H1 (cell line): ENCODE results near the gene PDIA5. TPM values are rescaled to one million over a fixed set of nuclear protein-coding genes. Genes with fewer than 3 reads are reported as not detected.

Experiments used
- CTCF ChIA-PET: fragments of 300-600 bp; sonication (Branson Sonifier 250); formaldehyde crosslinking; loops from one replicate; lab custom pipeline; 2021; ENCODE audit not compliant: partially characterized antibody; lab: Charles Lee
- POLR2A ChIA-PET: fragments of 300-600 bp; sonication (Branson Sonifier 250); formaldehyde crosslinking; loops from one replicate; lab custom pipeline; 2021; ENCODE audit warnings: inconsistent platforms; ENCODE audit not compliant: partially characterized antibody; lab: Charles Lee
- DNase-seq, 2 experiments: peaks; one replicate each; pipeline versions ENCODE4 v3.0.0 to v3.0.0-alpha.2; 2010 to 2022; ENCODE audit warnings: low spot score in 2 of 2, low read depth in 1 of 2, mixed read lengths in 1 of 2
- FAIRE-seq: peaks from 2 replicates; lab custom pipeline; 2011; peaks lifted over from hg19 to GRCh38; lab: Jason Lieb, UNC
- H2AFZ ChIP-seq: 2 replicates; pipeline ENCODE4 v1.8.1; 2012; ENCODE audit warnings: low read length, inconsistent platforms
- H2AK5ac ChIP-seq: 2 replicates; pipeline ENCODE4 v1.6.1; 2013; ENCODE audit warnings: low read depth, low read length
- H2BK120ac ChIP-seq: replicated peaks from 2 replicates; pipeline ENCODE3; 2013; ENCODE audit warnings: low read depth, low read length, inconsistent platforms
- H2BK12ac ChIP-seq: 2 replicates; pipeline ENCODE4 v1.6.1; 2013; ENCODE audit warnings: low read depth, low read length
- H2BK15ac ChIP-seq: 2 replicates; pipeline ENCODE4 v1.6.1; 2013; ENCODE audit warnings: low read length
- H2BK20ac ChIP-seq: 2 replicates; pipeline ENCODE4 v1.6.1; 2013; ENCODE audit warnings: low read length
- H2BK5ac ChIP-seq: 2 replicates; pipeline ENCODE4 v1.6.1; 2013; ENCODE audit warnings: low read depth, low read length
- H3K14ac ChIP-seq: 2 replicates; pipeline ENCODE4 v1.6.1; 2013; ENCODE audit warnings: inconsistent platforms; ENCODE audit not compliant: insufficient read length
- H3K18ac ChIP-seq: 2 replicates; pipeline ENCODE4 v1.6.1; 2013; ENCODE audit warnings: low read length; ENCODE audit errors: extremely low read depth
- H3K23ac ChIP-seq: 2 replicates; pipeline ENCODE4 v1.6.1; 2013; ENCODE audit warnings: inconsistent platforms; ENCODE audit not compliant: insufficient read length
- H3K23me2 ChIP-seq: 2 replicates; pipeline ENCODE4 v1.6.1; 2013; ENCODE audit warnings: low read depth, low read length
- H3K27ac ChIP-seq: 2 replicates; pipeline ENCODE4 v1.6.1; 2011; ENCODE audit warnings: low read depth, low read length, inconsistent platforms
- H3K27me3 ChIP-seq, 4 experiments: replicated peaks in 1 of 4; 1 replicate in 1 of 4; 2 replicates in 3 of 4; pipeline versions ENCODE4 v1.6.1 to v1.8.1; 2011 to 2013; ENCODE audit warnings: low read length in 3 of 4, mild to moderate bottlenecking in 3 of 4, inconsistent platforms in 2 of 4, mixed read lengths in 2 of 4, moderate library complexity in 1 of 4; ENCODE audit not compliant: control insufficient read depth in 3 of 4, insufficient read depth in 3 of 4; ENCODE audit errors: extremely low read depth in 1 of 4
- H3K36me3 ChIP-seq, 4 experiments: 2 replicates each; pipeline versions ENCODE4 v1.6.1 to v1.8.1; 2011 to 2013; ENCODE audit warnings: mild to moderate bottlenecking in 4 of 4, low read length in 3 of 4, moderate library complexity in 2 of 4, control low read depth in 1 of 4, inconsistent platforms in 1 of 4; ENCODE audit not compliant: insufficient read depth in 4 of 4, control insufficient read depth in 2 of 4
- H3K4ac ChIP-seq: replicated peaks from 2 replicates; pipeline ENCODE3; 2013; ENCODE audit warnings: low read length, low read depth, mixed read lengths, inconsistent platforms; ENCODE audit not compliant: insufficient read length
- H3K4me1 ChIP-seq, 4 experiments: replicated peaks in 1 of 4; 1 replicate in 1 of 4; 2 replicates in 3 of 4; pipeline versions ENCODE4 v1.6.1 to v1.8.1; 2011 to 2013; ENCODE audit warnings: low read length in 3 of 4, inconsistent platforms in 2 of 4, mixed read lengths in 1 of 4; ENCODE audit not compliant: insufficient read depth in 4 of 4, control insufficient read depth in 3 of 4
- H3K4me2 ChIP-seq, 2 experiments: 2 replicates each; pipeline versions ENCODE4 v1.6.1 to v1.8.1; 2011 to 2013; ENCODE audit warnings: low read depth in 2 of 2, low read length in 2 of 2, control low read depth in 1 of 2, inconsistent platforms in 1 of 2, mild to moderate bottlenecking in 1 of 2; ENCODE audit not compliant: insufficient read depth in 1 of 2
- H3K4me3 ChIP-seq, 4 experiments: fragments of 200-600, 300-600 bp in 1 of 4; sonication (generic), shearing (Covaris generic), sonication (Bioruptor Twin) in 1 of 4; 2 replicates each; pipeline versions ENCODE4 v1.5.1 to v1.8.1; 2011 to 2016; ENCODE audit warnings: low read length in 4 of 4, low read depth in 3 of 4, control low read depth in 2 of 4, inconsistent platforms in 2 of 4, mild to moderate bottlenecking in 2 of 4, mixed read lengths in 1 of 4, moderate library complexity in 1 of 4; ENCODE audit not compliant: insufficient read depth in 2 of 4; ENCODE audit errors: extremely low read depth in 1 of 4
- H3K56ac ChIP-seq: replicated peaks from 2 replicates; pipeline ENCODE3; 2013; ENCODE audit warnings: low read depth, mild to moderate bottlenecking, mixed read lengths, low read length, inconsistent platforms; ENCODE audit not compliant: insufficient read length
- H3K79me1 ChIP-seq: 2 replicates; pipeline ENCODE4 v1.6.1; 2013; ENCODE audit warnings: low read depth, low read length, control low read depth
- H3K79me2 ChIP-seq, 2 experiments: 2 replicates each; pipeline versions ENCODE4 v1.6.1 to v1.8.1; 2012 to 2013; ENCODE audit warnings: low read length in 2 of 2, mild to moderate bottlenecking in 2 of 2, inconsistent platforms in 1 of 2; ENCODE audit not compliant: insufficient read depth in 2 of 2, control insufficient read depth in 1 of 2
- H3K9ac ChIP-seq, 4 experiments: replicated peaks in 1 of 4; 1 replicate in 1 of 4; 2 replicates in 3 of 4; pipeline versions ENCODE4 v1.6.1 to v1.8.1; 2011 to 2013; ENCODE audit warnings: low read depth in 3 of 4, low read length in 3 of 4, control low read depth in 2 of 4, mild to moderate bottlenecking in 2 of 4, moderate library complexity in 2 of 4, inconsistent platforms in 1 of 4; ENCODE audit errors: extremely low read depth in 1 of 4
- H3K9me3 ChIP-seq, 2 experiments: 2 replicates each; pipeline versions ENCODE4 v1.6.1 to v1.8.1; 2012 to 2013; ENCODE audit warnings: mild to moderate bottlenecking in 2 of 2, moderate library complexity in 2 of 2, control low read depth in 1 of 2, inconsistent platforms in 1 of 2, low read depth in 1 of 2, low read length in 1 of 2, mixed read lengths in 1 of 2; ENCODE audit not compliant: insufficient read depth in 2 of 2
- H4K20me1 ChIP-seq, 2 experiments: replicated peaks in 1 of 2; 2 replicates each; pipeline versions ENCODE3 to v1.8.1; 2011 to 2013; ENCODE audit warnings: inconsistent platforms in 2 of 2, low read length in 2 of 2, mild to moderate bottlenecking in 1 of 2; ENCODE audit not compliant: insufficient read depth in 2 of 2, control insufficient read depth in 1 of 2
- H4K5ac ChIP-seq: 2 replicates; pipeline ENCODE4 v1.6.1; 2013; ENCODE audit warnings: low read length, low read depth, mixed read lengths, inconsistent platforms; ENCODE audit not compliant: insufficient read length
- H4K8ac ChIP-seq: 2 replicates; pipeline ENCODE4 v1.8.0; 2013; ENCODE audit warnings: mild to moderate bottlenecking, moderate library complexity, low read length, inconsistent platforms; ENCODE audit not compliant: insufficient read depth; ENCODE audit errors: extremely low read depth
- H4K91ac ChIP-seq: replicated peaks from 2 replicates; pipeline ENCODE3; 2013; ENCODE audit warnings: low read length, mixed read lengths, inconsistent platforms; ENCODE audit not compliant: insufficient read length
- CBX8 ChIP-seq: fragments of 300-800, 300-1000 bp; sonication (generic); IDR thresholded peaks from 2 replicates; pipeline ENCODE4 v1.7.1; 2016; ENCODE audit warnings: low read depth, low read length, borderline replicate concordance
- KDM4A ChIP-seq: IDR thresholded peaks from one replicate; pipeline ENCODE4 v1.7.1; 2012; ENCODE audit warnings: low read depth, mild to moderate bottlenecking, moderate library complexity, low read length, inconsistent platforms; ENCODE audit not compliant: severe bottlenecking
- WGBS, 2 experiments: shearing (Covaris generic) in 1 of 2; methylation state at CpG; one replicate each; pipeline versions ENCODE4 v1.1.6 to v1.1.7; 2013 to 2015; ENCODE audit warnings: low lambda C conversion rate in 2 of 2, mixed read lengths in 2 of 2, inconsistent platforms in 1 of 2, low coverage in 1 of 2, missing lambda C conversion rate in 1 of 2; ENCODE audit not compliant: insufficient replicate concordance in 2 of 2, insufficient coverage in 1 of 2, insufficient read length in 1 of 2; ENCODE audit errors: extremely low coverage in 1 of 2, missing lambda C conversion rate in 1 of 2; 5-methylcytosine and 5-hydroxymethylcytosine counted together
- polyA plus RNA-seq, 7 experiments: library from polyadenylated mRNA; depleted of rRNA in 3 of 7; stranded (reverse) in 5 of 7; unstranded in 2 of 7; fragments of >200 nt in 5 of 7; fragments of 200-250 nt in 2 of 7; gene quantifications; 1 replicate in 5 of 7; 2 replicates in 1 of 7; 4 replicates in 1 of 7; pipeline versions ENCODE4 v1.2.1 to v1.2.3, GENCODE V29; 2011 to 2013; ENCODE audit warnings: missing spikeins in 2 of 7, mixed read lengths in 2 of 7
- total RNA-seq: library from RNA; stranded (reverse); fragmentation: NEBNext Ultra II Directional; extraction: Animal tissue kit (Norgen Biotek cat#: 25700); gene quantifications from 2 replicates; pipeline ENCODE4 v1.2.1, GENCODE V29; 2021

Gene PDIA5
- total and polyA plus RNA-seq, 2 of the 8 experiments (the other 6 are each of a cell fraction or from before 2014, with no cell fraction given): 18.2 to 32.8 TPM

- H4K8ac ChIP-seq: no peak overlapping the region
- H3K27me3 ChIP-seq: no peaks in the 10 kb centered on the region
- H3K79me2 ChIP-seq: peaks cover 0 to 55% of the 10 kb centered on the region in 2 experiments; a peak in 2 of 4 replicates
- H3K18ac ChIP-seq: no peak overlapping the region
- CTCF ChIA-PET: no interaction called here
- POLR2A ChIA-PET: interaction anchor here (0.6 kb wide), 1 partner anchor 441 kb away, joined by 3 read pairs; no protein-coding TSS in a partner anchor
- no peaks in the 10 kb centered on the region for H3K23me2 ChIP-seq
- H3K23ac ChIP-seq: no peak overlapping the region
- H3K4me3 ChIP-seq: no peak overlapping the region
- no peak overlapping the region for H3K27ac ChIP-seq
- DNase-seq (no peak), FAIRE-seq (no peak)
- H4K20me1 ChIP-seq: peaks cover 11 to 16% of the 10 kb centered on the region in 2 experiments
- no peak overlapping the region for H2BK5ac ChIP-seq
- no peak overlapping the region for H2AFZ ChIP-seq
- H3K79me1 ChIP-seq: peaks cover 5% of the 10 kb centered on the region
- no peak overlapping the region for H2BK120ac ChIP-seq
- H2BK15ac ChIP-seq: no peak overlapping the region
- H3K36me3 ChIP-seq: peaks cover 0 to 3% (median 2%) of the 10 kb centered on the region in 4 experiments; a peak in 3 of 8 replicates
- no peak overlapping the region for H2AK5ac ChIP-seq
- H3K9ac ChIP-seq: no peak overlapping the region
- H2BK20ac ChIP-seq: no peak overlapping the region
- no peak overlapping the region for H4K91ac ChIP-seq
- H3K56ac ChIP-seq: no peak overlapping the region
- TF ChIP-seq CBX8 (no peak), KDM4A (no peak)
- no peaks in the 10 kb centered on the region for H3K9me3 ChIP-seq
- WGBS, 2 experiments: 96% methylated on average over 2 of the region's 2 CpGs; no CpG with 5 or more reads in 1 of the 2 experiments
- no peak overlapping the region for H2BK12ac ChIP-seq
- peaks cover 3 to 36% (median 17%) of the 10 kb centered on the region in 4 experiments for H3K4me1 ChIP-seq
- no peak overlapping the region for H3K14ac ChIP-seq
- no peak overlapping the region for H3K4ac ChIP-seq
- 0 out of 4 replicates have a peak overlapping the region, but pooled peaks of 1 of the 2 experiments have one; percentile 20 for H3K4me2 ChIP-seq
- H4K5ac ChIP-seq: no peak overlapping the region
Measured at GRCh38 chr3:123088387-123088786, 21.6 kb downstream of the PDIA5 start.
